ENCODE measurements around the gene AGR2. TPM values are rescaled to one million over a fixed set of nuclear protein-coding genes. Genes with fewer than 3 reads are reported as not detected.

AGR2 gene
- total RNA-seq, 4 donors from 2014 or later, result 0.46 TPM; not detected in 3

- no peak for DNase-seq (ENCODE audit: low spot score)
- ATAC-seq (ENCODE audit: low FRiP score), result no peak
- TF ChIP-seq CTCF (IDR thresholded peaks at IDR 0.05), result no peak
Observed at GRCh38 chr7:16803881-16804673, 722 bp downstream of the AGR2 start.

- ATAC-seq (ENCODE audit: low FRiP score) (no peak), DNase-seq (ENCODE audit: low spot score) (no peak)
- no peak for TF ChIP-seq CTCF (IDR thresholded peaks at IDR 0.05)
Observed at GRCh38 chr7:16803125-16803524, 1.7 kb downstream of the AGR2 start.

- DNase-seq (ENCODE audit: low spot score) (no peak), ATAC-seq (ENCODE audit: low FRiP score) (no peak)
- TF ChIP-seq CTCF (IDR thresholded peaks at IDR 0.05), result no peak
Observed at GRCh38 chr7:16801579-16801978, 3.2 kb downstream of the AGR2 start.

- DNase-seq (ENCODE audit: low spot score) (no peak), ATAC-seq (ENCODE audit: low FRiP score) (peak; percentile 79)
- TF ChIP-seq CTCF (IDR thresholded peaks at IDR 0.05), result no peak
Observed at GRCh38 chr7:16801111-16801542, 3.7 kb downstream of the AGR2 start.

- ATAC-seq (ENCODE audit: low FRiP score) (no peak), DNase-seq (ENCODE audit: low spot score) (no peak)
- TF ChIP-seq CTCF (IDR thresholded peaks at IDR 0.05), result no peak
Observed at GRCh38 chr7:16795624-16796023, 9.2 kb downstream of the AGR2 start.

GRCh38 chr7:16794986-16795385 lies 9.8 kb downstream of the AGR2 start:
- DNase-seq (ENCODE audit: low spot score) (no peak), ATAC-seq (ENCODE audit: low FRiP score) (no peak)
- no peak for TF ChIP-seq CTCF (IDR thresholded peaks at IDR 0.05)

Data from omental fat pad (tissue), 4 donors.